SJCRH30 (cell line): Measurements from ENCODE around the gene SNRNP200. TPM values are rescaled to one million over a fixed set of nuclear protein-coding genes. Genes with fewer than 3 reads are reported as not detected.
"Not testable (repeated sequence)": the region's sequence is repeated elsewhere in the genome, so short reads cannot be mapped to it uniquely, and the experiment has no call there.

ENCODE experiments used
- DNase-seq, 2 experiments: peaks; one replicate each; pipeline ENCODE4 v3.0.0-alpha.2; 2015 to 2020
- H3K27ac ChIP-seq: fragments of 250-450 bp; sonication (Bioruptor Pico); 2 replicates; pipeline ENCODE4 v1.5.1; 2020; ENCODE audit warnings: mild to moderate bottlenecking, moderate library complexity
- H3K27me3 ChIP-seq: fragments of 250-450 bp; sonication (Bioruptor Pico); 2 replicates; pipeline ENCODE4 v1.5.1; 2020; ENCODE audit warnings: mild to moderate bottlenecking, moderate library complexity
- H3K36me3 ChIP-seq: fragments of 250-450 bp; sonication (Bioruptor Pico); 2 replicates; pipeline ENCODE4 v1.5.1; 2020; ENCODE audit warnings: mild to moderate bottlenecking, moderate library complexity
- H3K4me1 ChIP-seq: fragments of 250-450 bp; sonication (Bioruptor Pico); 2 replicates; pipeline ENCODE4 v1.5.1; 2020; ENCODE audit warnings: mild to moderate bottlenecking, moderate library complexity
- H3K4me3 ChIP-seq: fragments of 250-450 bp; sonication (Bioruptor Pico); 2 replicates; pipeline ENCODE4 v1.5.1; 2020; ENCODE audit warnings: mild to moderate bottlenecking, moderate library complexity
- H3K9me3 ChIP-seq: fragments of 250-450 bp; sonication (Bioruptor Pico); replicated peaks from 2 replicates; pipeline ENCODE4 v1.5.1; 2020; ENCODE audit warnings: mild to moderate bottlenecking, moderate library complexity
- total RNA-seq: library from RNA; depleted of rRNA; stranded (reverse); fragments of >200 nt; shearing (Covaris generic); gene quantifications from 2 replicates; pipeline ENCODE4 v1.2.3, GENCODE V29; 2014

The SNRNP200 gene
- total RNA-seq, 1 experiment from 2014 or later = 157 TPM

GRCh38 chr2:96271995-96272394 is 33.4 kb downstream of the SNRNP200 start:
- H3K27me3 ChIP-seq = no peaks in the 10 kb centered on the region
- H3K36me3 ChIP-seq = peaks cover 68% of the 10 kb centered on the region
- H3K4me1 ChIP-seq = no peaks in the 10 kb centered on the region
- H3K9me3 ChIP-seq = no peaks in the 10 kb centered on the region
- no peak overlapping the region for H3K27ac ChIP-seq
- H3K4me3 ChIP-seq = no peak overlapping the region
- DNase-seq = peak in 1 of 2 experiments; percentile 17

- peak; percentile 57 to 67 for DNase-seq
- H3K27ac ChIP-seq = no peak overlapping the region
- H3K4me1 ChIP-seq = 0 out of 2 replicates have a peak, but pooled peaks cover 4% of the 10 kb centered on the region
- no peak overlapping the region; the same call in 1 of the 2 replicates for H3K4me3 ChIP-seq
- no peaks in the 10 kb centered on the region for H3K9me3 ChIP-seq
- H3K27me3 ChIP-seq = no peaks in the 10 kb centered on the region
- peaks cover 29% of the 10 kb centered on the region for H3K36me3 ChIP-seq
These were observed 38.0 kb downstream of the SNRNP200 start for GRCh38 chr2:96267159-96267971.

- DNase-seq = peak; percentile 98 to 99
- Histone ChIP-seq H3K4me3 (peak within 1 kb of the TSS; percentile 75), H3K4me1 (peaks cover 7% of the 10 kb centered on the region; the same call in 1 of the 2 replicates), H3K27me3 (no peaks in the 10 kb centered on the region), H3K36me3 (peaks cover 20% of the 10 kb centered on the region), H3K27ac (peak within 1 kb of the TSS; percentile 30; the same call in 1 of the 2 replicates), H3K9me3 (no peaks in the 10 kb centered on the region)
These were observed 39.3 kb downstream of the SNRNP200 start, which contains the start of the genes CIAO1 and TMEM127 for GRCh38 chr2:96265840-96266679. Gene CIAO1, plus strand, starts transcription at chr2:96266225. Its CDS starts 126 bp downstream, at chr2:96266351. Gene TMEM127, minus strand, starts transcription at chr2:96265997. Its CDS starts 616 bp downstream, at chr2:96265381.

GRCh38 chr2:96265349-96265839 is 40.0 kb downstream of the SNRNP200 start:
- H3K4me1 ChIP-seq = peaks cover 12% of the 10 kb centered on the region
- no peaks in the 10 kb centered on the region for H3K27me3 ChIP-seq
- peaks cover 19% of the 10 kb centered on the region for H3K36me3 ChIP-seq
- peak overlapping the region; percentile 30; the same call in 1 of the 2 replicates for H3K27ac ChIP-seq
- H3K9me3 ChIP-seq = no peaks in the 10 kb centered on the region
- DNase-seq = peak; percentile 27 to 38
- peak overlapping the region; percentile 75 for H3K4me3 ChIP-seq

GRCh38 chr2:96264656-96265348 is 40.5 kb downstream of the SNRNP200 start:
- Histone ChIP-seq H3K9me3 (no peaks in the 10 kb centered on the region), H3K36me3 (peaks cover 19% of the 10 kb centered on the region), H3K27ac (no peak overlapping the region), H3K27me3 (no peaks in the 10 kb centered on the region), H3K4me3 (peak overlapping the region; percentile 75), H3K4me1 (peaks cover 18% of the 10 kb centered on the region)
- peak; percentile 45 to 67 for DNase-seq

GRCh38 chr2:96264086-96264485 is 41.3 kb downstream of the SNRNP200 start:
- Histone ChIP-seq H3K27ac (no peak overlapping the region), H3K27me3 (no peaks in the 10 kb centered on the region), H3K9me3 (no peaks in the 10 kb centered on the region), H3K4me3 (no peak overlapping the region), H3K36me3 (peaks cover 17% of the 10 kb centered on the region), H3K4me1 (peaks cover 23% of the 10 kb centered on the region)
- DNase-seq = no peak

- Histone ChIP-seq H3K27ac (no peak overlapping the region), H3K4me1 (peaks cover 23% of the 10 kb centered on the region), H3K27me3 (no peaks in the 10 kb centered on the region)
These were observed 43.0 kb downstream of the SNRNP200 start for GRCh38 chr2:96262306-96262705.

GRCh38 chr2:96261328-96262003 is 43.9 kb downstream of the SNRNP200 start:
- Histone ChIP-seq H3K4me3 (no peak overlapping the region), H3K27ac (no peak overlapping the region), H3K27me3 (no peaks in the 10 kb centered on the region), H3K4me1 (peaks cover 23% of the 10 kb centered on the region), H3K9me3 (no peaks in the 10 kb centered on the region), H3K36me3 (peaks cover 6% of the 10 kb centered on the region; the same call in 1 of the 2 replicates)
- DNase-seq = no peak

More at GRCh38 chr2:96262306-96262705, 43.0 kb downstream of the SNRNP200 start:
- no peak for DNase-seq
- H3K4me3 ChIP-seq = no peak overlapping the region
- H3K36me3 ChIP-seq = peaks cover 6% of the 10 kb centered on the region; the same call in 1 of the 2 replicates
- H3K9me3 ChIP-seq = no peaks in the 10 kb centered on the region

GRCh38 chr2:96260387-96261260 is 44.7 kb downstream of the SNRNP200 start:
- Histone ChIP-seq H3K27ac (peak overlapping the region; percentile 5), H3K4me1 (peaks cover 23% of the 10 kb centered on the region), H3K4me3 (no peak overlapping the region), H3K27me3 (no peaks in the 10 kb centered on the region), H3K36me3 (peaks cover 6% of the 10 kb centered on the region; the same call in 1 of the 2 replicates), H3K9me3 (no peaks in the 10 kb centered on the region)
- peak; percentile 76 to 88 for DNase-seq

- H3K27me3 ChIP-seq = no peaks in the 10 kb centered on the region
- H3K36me3 ChIP-seq = peaks cover 6% of the 10 kb centered on the region; the same call in 1 of the 2 replicates
- H3K27ac ChIP-seq = no peak overlapping the region
- H3K4me1 ChIP-seq = peaks cover 21% of the 10 kb centered on the region
- DNase-seq = peak in 1 of 2 experiments; percentile 21
- H3K9me3 ChIP-seq = no peaks in the 10 kb centered on the region
- H3K4me3 ChIP-seq = no peak overlapping the region
These were observed 45.8 kb downstream of the SNRNP200 start for GRCh38 chr2:96259497-96259921.

- no peaks in the 10 kb centered on the region for H3K27me3 ChIP-seq
- peaks cover 19% of the 10 kb centered on the region for H3K4me1 ChIP-seq
- DNase-seq = no peak
- H3K4me3 ChIP-seq = no peak overlapping the region
- H3K36me3 ChIP-seq = peaks cover 8% of the 10 kb centered on the region; the same call in 1 of the 2 replicates
- H3K27ac ChIP-seq = no peak overlapping the region
- no peaks in the 10 kb centered on the region for H3K9me3 ChIP-seq
These were observed 47.0 kb downstream of the SNRNP200 start for GRCh38 chr2:96258166-96259022.

GRCh38 chr2:96257744-96258143 is 47.6 kb downstream of the SNRNP200 start:
- peaks cover 19% of the 10 kb centered on the region for H3K4me1 ChIP-seq
- H3K36me3 ChIP-seq, H3K27me3 ChIP-seq, H3K9me3 ChIP-seq, H3K27ac ChIP-seq, H3K4me3 ChIP-seq, DNase-seq: not testable (repeated sequence)
